ENCODE measurements around the gene SOX18.

GRCh38 chr20:64062276-64062595 lies 12.8 kb upstream of the SOX18 start:
- TF ChIP-seq CTCF (IDR thresholded peaks at IDR 0.05 in 4 of 5, conservative IDR thresholded peaks at IDR 0.05 in 1 of 5) (no peak), POLR2A (IDR thresholded peaks at IDR 0.05) (no peak)

Measured in gastrocnemius medialis (tissue), 4 donors.